HG02642 (cell line): ENCODE data around the gene GRAMD1B.
"Not testable (repeated sequence)": the region's sequence is repeated elsewhere in the genome, so short reads cannot be mapped to it uniquely, and the experiment has no call there.

Experiments
- ATAC-seq: cut with Tn5 transposase; IDR thresholded peaks from one replicate; pipeline ENCODE4 v1.9.1; 2021; ENCODE audit warnings: mild to moderate bottlenecking; ENCODE audit not compliant: unreplicated experiment, poor library complexity

Gene GRAMD1B

GRCh38 chr11:123558536-123559315 is 128.7 kb downstream of the GRAMD1B start:
- no peak for ATAC-seq

- no peak for ATAC-seq
Measured at GRCh38 chr11:123559523-123559955, 129.5 kb downstream of the GRAMD1B start.

GRCh38 chr11:123560006-123560405 is 129.9 kb downstream of the GRAMD1B start:
- ATAC-seq: peak; percentile 74

GRCh38 chr11:123561431-123561800 is 131.3 kb downstream of the GRAMD1B start:
- no peak for ATAC-seq

GRCh38 chr11:123562158-123562557 is 132.1 kb downstream of the GRAMD1B start:
- ATAC-seq: no peak

GRCh38 chr11:123562829-123563228 is 132.8 kb downstream of the GRAMD1B start:
- ATAC-seq: no peak

GRCh38 chr11:123564221-123564620 is 134.2 kb downstream of the GRAMD1B start:
- ATAC-seq: no peak

- no peak for ATAC-seq
Measured at GRCh38 chr11:123566852-123567251, 136.8 kb downstream of the GRAMD1B start.

GRCh38 chr11:123567466-123567865 is 137.4 kb downstream of the GRAMD1B start:
- no peak for ATAC-seq

- no peak for ATAC-seq
Measured at GRCh38 chr11:123568367-123568870, 138.3 kb downstream of the GRAMD1B start.

- no peak for ATAC-seq
Measured at GRCh38 chr11:123569393-123569792, 139.3 kb downstream of the GRAMD1B start.

GRCh38 chr11:123570939-123571580 is 141.0 kb downstream of the GRAMD1B start:
- ATAC-seq: no peak

GRCh38 chr11:123572791-123573190 is 142.7 kb downstream of the GRAMD1B start:
- ATAC-seq: not testable (repeated sequence)

- ATAC-seq: no peak
Measured at GRCh38 chr11:123573286-123573685, 143.2 kb downstream of the GRAMD1B start.

GRCh38 chr11:123575441-123575840 is 145.4 kb downstream of the GRAMD1B start:
- ATAC-seq: no peak

- no peak for ATAC-seq
Measured at GRCh38 chr11:123576082-123576481, 146.0 kb downstream of the GRAMD1B start.

GRCh38 chr11:123576501-123576900 is 146.4 kb downstream of the GRAMD1B start:
- no peak for ATAC-seq

GRCh38 chr11:123577081-123577598 is 147.1 kb downstream of the GRAMD1B start:
- peak; percentile 61 for ATAC-seq

- no peak for ATAC-seq
Measured at GRCh38 chr11:123578778-123579481, 148.9 kb downstream of the GRAMD1B start.

GRCh38 chr11:123579482-123579812 is 149.4 kb downstream of the GRAMD1B start:
- ATAC-seq: no peak

- ATAC-seq: no peak
Measured at GRCh38 chr11:123580137-123580536, 150.1 kb downstream of the GRAMD1B start.
